H1 (cell line): ENCODE data around the gene CD160. TPM values are rescaled to one million over a fixed set of nuclear protein-coding genes. Genes with fewer than 3 reads are reported as not detected.

ENCODE experiments used
- FOSL1 ChIP-seq: IDR thresholded peaks from 2 replicates; pipeline ENCODE4 v1.6.1; 2011; ENCODE audit warnings: mild to moderate bottlenecking, low read depth, low read length, moderate library complexity; ENCODE audit not compliant: insufficient read depth
- polyA plus RNA-seq, 7 experiments: library from polyadenylated mRNA; depleted of rRNA in 3 of 7; stranded (reverse) in 5 of 7; unstranded in 2 of 7; fragments of >200 nt in 5 of 7; fragments of 200-250 nt in 2 of 7; gene quantifications; 1 replicate in 5 of 7; 2 replicates in 1 of 7; 4 replicates in 1 of 7; pipeline versions ENCODE4 v1.2.1 to v1.2.3, GENCODE V29; 2011 to 2013; ENCODE audit warnings: missing spikeins in 2 of 7, mixed read lengths in 2 of 7
- total RNA-seq: library from RNA; stranded (reverse); fragmentation: NEBNext Ultra II Directional; extraction: Animal tissue kit (Norgen Biotek cat#: 25700); gene quantifications from 2 replicates; pipeline ENCODE4 v1.2.1, GENCODE V29; 2021
- TF ChIP-seq, protein P1 (sequence below): fragments of 300-600 bp; sonication (generic); IDR thresholded peaks from 2 replicates; pipeline ENCODE4 v1.7.1; 2012; ENCODE audit warnings: low read length, moderate library complexity, mild to moderate bottlenecking, inconsistent platforms; ENCODE audit not compliant: insufficient replicate concordance

CD160 gene
- total and polyA plus RNA-seq, 2 of the 8 experiments (the other 6 are each of a cell fraction or from before 2014, with no cell fraction given) = not detected

DNA sequence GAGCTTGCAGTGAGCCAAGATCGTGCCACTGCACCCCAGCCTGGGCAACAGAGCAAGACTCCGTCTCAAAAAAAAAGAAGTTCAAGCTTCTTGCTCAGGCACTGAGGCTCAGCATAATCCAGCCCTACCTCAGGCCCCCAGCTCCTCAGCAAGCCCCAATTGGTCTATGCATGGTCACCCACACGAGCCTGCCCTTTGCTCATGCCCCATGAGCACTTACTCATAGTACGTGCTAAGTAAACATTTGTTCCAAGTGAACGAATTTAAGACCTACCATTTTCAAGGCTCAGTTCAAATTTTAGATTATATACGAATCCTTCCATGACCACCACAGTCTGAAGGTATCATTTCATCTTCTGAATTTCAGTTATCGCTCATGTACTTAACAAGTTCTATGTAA lies 16.5 kb upstream of the CD160 start (continued):
- TF ChIP-seq, protein P1, sequence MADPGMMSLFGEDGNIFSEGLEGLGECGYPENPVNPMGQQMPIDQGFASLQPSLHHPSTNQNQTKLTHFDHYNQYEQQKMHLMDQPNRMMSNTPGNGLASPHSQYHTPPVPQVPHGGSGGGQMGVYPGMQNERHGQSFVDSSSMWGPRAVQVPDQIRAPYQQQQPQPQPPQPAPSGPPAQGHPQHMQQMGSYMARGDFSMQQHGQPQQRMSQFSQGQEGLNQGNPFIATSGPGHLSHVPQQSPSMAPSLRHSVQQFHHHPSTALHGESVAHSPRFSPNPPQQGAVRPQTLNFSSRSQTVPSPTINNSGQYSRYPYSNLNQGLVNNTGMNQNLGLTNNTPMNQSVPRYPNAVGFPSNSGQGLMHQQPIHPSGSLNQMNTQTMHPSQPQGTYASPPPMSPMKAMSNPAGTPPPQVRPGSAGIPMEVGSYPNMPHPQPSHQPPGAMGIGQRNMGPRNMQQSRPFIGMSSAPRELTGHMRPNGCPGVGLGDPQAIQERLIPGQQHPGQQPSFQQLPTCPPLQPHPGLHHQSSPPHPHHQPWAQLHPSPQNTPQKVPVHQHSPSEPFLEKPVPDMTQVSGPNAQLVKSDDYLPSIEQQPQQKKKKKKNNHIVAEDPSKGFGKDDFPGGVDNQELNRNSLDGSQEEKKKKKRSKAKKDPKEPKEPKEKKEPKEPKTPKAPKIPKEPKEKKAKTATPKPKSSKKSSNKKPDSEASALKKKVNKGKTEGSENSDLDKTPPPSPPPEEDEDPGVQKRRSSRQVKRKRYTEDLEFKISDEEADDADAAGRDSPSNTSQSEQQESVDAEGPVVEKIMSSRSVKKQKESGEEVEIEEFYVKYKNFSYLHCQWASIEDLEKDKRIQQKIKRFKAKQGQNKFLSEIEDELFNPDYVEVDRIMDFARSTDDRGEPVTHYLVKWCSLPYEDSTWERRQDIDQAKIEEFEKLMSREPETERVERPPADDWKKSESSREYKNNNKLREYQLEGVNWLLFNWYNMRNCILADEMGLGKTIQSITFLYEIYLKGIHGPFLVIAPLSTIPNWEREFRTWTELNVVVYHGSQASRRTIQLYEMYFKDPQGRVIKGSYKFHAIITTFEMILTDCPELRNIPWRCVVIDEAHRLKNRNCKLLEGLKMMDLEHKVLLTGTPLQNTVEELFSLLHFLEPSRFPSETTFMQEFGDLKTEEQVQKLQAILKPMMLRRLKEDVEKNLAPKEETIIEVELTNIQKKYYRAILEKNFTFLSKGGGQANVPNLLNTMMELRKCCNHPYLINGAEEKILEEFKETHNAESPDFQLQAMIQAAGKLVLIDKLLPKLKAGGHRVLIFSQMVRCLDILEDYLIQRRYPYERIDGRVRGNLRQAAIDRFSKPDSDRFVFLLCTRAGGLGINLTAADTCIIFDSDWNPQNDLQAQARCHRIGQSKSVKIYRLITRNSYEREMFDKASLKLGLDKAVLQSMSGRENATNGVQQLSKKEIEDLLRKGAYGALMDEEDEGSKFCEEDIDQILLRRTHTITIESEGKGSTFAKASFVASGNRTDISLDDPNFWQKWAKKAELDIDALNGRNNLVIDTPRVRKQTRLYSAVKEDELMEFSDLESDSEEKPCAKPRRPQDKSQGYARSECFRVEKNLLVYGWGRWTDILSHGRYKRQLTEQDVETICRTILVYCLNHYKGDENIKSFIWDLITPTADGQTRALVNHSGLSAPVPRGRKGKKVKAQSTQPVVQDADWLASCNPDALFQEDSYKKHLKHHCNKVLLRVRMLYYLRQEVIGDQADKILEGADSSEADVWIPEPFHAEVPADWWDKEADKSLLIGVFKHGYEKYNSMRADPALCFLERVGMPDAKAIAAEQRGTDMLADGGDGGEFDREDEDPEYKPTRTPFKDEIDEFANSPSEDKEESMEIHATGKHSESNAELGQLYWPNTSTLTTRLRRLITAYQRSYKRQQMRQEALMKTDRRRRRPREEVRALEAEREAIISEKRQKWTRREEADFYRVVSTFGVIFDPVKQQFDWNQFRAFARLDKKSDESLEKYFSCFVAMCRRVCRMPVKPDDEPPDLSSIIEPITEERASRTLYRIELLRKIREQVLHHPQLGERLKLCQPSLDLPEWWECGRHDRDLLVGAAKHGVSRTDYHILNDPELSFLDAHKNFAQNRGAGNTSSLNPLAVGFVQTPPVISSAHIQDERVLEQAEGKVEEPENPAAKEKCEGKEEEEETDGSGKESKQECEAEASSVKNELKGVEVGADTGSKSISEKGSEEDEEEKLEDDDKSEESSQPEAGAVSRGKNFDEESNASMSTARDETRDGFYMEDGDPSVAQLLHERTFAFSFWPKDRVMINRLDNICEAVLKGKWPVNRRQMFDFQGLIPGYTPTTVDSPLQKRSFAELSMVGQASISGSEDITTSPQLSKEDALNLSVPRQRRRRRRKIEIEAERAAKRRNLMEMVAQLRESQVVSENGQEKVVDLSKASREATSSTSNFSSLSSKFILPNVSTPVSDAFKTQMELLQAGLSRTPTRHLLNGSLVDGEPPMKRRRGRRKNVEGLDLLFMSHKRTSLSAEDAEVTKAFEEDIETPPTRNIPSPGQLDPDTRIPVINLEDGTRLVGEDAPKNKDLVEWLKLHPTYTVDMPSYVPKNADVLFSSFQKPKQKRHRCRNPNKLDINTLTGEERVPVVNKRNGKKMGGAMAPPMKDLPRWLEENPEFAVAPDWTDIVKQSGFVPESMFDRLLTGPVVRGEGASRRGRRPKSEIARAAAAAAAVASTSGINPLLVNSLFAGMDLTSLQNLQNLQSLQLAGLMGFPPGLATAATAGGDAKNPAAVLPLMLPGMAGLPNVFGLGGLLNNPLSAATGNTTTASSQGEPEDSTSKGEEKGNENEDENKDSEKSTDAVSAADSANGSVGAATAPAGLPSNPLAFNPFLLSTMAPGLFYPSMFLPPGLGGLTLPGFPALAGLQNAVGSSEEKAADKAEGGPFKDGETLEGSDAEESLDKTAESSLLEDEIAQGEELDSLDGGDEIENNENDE = no peak
- no peak for TF ChIP-seq FOSL1
